ENCODE data around the gene GALNT13. TPM values are rescaled to one million over a fixed set of nuclear protein-coding genes. Genes with fewer than 3 reads are reported as not detected.

GALNT13 gene
- polyA plus RNA-seq, 2 of the 4 experiments (the other 2 are of a cell fraction): 12.1 to 15.6 TPM

- ATAC-seq: no peak
- 80% methylated on average over 2 of the region's 2 CpGs for WGBS (ENCODE audit: missing lambda C conversion rate)
- no peak for DNase-seq (ENCODE audit: low read depth in 1 of 2, low spot score in 1 of 2)
- Histone ChIP-seq H3K27ac (no peak overlapping the region), H3K9me3 (no peaks in the 10 kb centered on the region), H3K4me2 (no peak overlapping the region), H3K4me1 (peaks cover 9% of the 10 kb centered on the region; the same call in 1 of the 3 replicates), H3K4me3 (no peak overlapping the region)
- no peak for TF ChIP-seq BCL3 (IDR thresholded peaks at IDR 0.05)
- no peak for TF ChIP-seq HOXB13 (CRISPR knock-in tag; IDR thresholded peaks at IDR 0.05; ENCODE audit: low read depth)
- TF ChIP-seq POLR2AphosphoS2 (conservative IDR thresholded peaks at IDR 0.05; ENCODE audit: low read length): no peak
- no peak for TF ChIP-seq SREBF2 (IDR thresholded peaks at IDR 0.05)
- no peak for TF ChIP-seq EHF (CRISPR knock-in tag; IDR thresholded peaks at IDR 0.05)
- no peak for TF ChIP-seq BHLHE40 (IDR thresholded peaks at IDR 0.05; ENCODE audit: low read depth, low read length)
- no peak for TF ChIP-seq KDM1A (IDR thresholded peaks at IDR 0.05; ENCODE audit: low read depth)
- TF ChIP-seq ZFP36 (IDR thresholded peaks at IDR 0.05; ENCODE audit: borderline replicate concordance, partially characterized antibody): no peak
- TF ChIP-seq MAZ (IDR thresholded peaks at IDR 0.05; ENCODE audit: borderline replicate concordance, low read depth, low read length): no peak
- no peak for TF ChIP-seq SMC3 (IDR thresholded peaks at IDR 0.05)
- TF ChIP-seq RNF2 (IDR thresholded peaks at IDR 0.05; ENCODE audit: borderline replicate concordance, low read depth): no peak
- TF ChIP-seq TP53 (CRISPR knock-in tag; IDR thresholded peaks at IDR 0.05): no peak
- no peak for TF ChIP-seq RFX5 (IDR thresholded peaks at IDR 0.05)
- no peak for FAIRE-seq
- ChIA-PET POLR2A (no interaction called here), CTCF (no interaction called here)
These were observed 261.1 kb downstream of the GALNT13 start for GRCh38 chr2:154132827-154133226.

DNA sequence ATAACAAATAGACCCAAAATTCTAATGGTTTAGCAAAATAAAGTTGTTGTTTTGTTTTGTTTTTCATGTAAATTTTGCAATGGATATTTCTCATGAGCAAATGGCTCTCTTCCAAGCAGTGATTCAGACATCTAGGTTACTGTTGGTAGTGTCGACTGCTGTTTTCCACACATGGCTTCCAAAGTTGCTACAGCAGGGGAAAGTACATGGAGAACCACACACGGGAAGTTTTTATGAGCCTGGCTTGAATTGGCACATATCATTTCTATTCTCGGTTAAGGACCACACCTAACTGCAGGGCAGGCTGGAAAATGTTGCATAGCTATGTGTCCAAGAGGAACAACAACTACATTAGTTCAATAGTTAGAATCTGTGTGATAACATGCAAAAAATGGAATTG lies 262.1 kb downstream of the GALNT13 start:
- Histone ChIP-seq H3K4me3 (no peak overlapping the region), H3K9me3 (no peaks in the 10 kb centered on the region), H3K4me1 (peaks cover 11% of the 10 kb centered on the region; the same call in 1 of the 3 replicates), H3K27ac (peak overlapping the region in 1 of 2 experiments; percentile 49; a peak in 2 of 6 replicates), H3K4me2 (peak overlapping the region; percentile 17; the same call in 2 of the 3 replicates)
- DNase-seq (ENCODE audit: low read depth in 1 of 2, low spot score in 1 of 2): peak in 1 of 2 experiments; percentile 45
- 43% methylated on average over 3 of the region's 3 CpGs for WGBS (ENCODE audit: missing lambda C conversion rate)
- ChIA-PET CTCF (no interaction called here), POLR2A (no interaction called here)
- peak; percentile 32 to 54; a peak in 3 of 6 replicates for ATAC-seq
- no peak for FAIRE-seq
- TF ChIP-seq PBX3 (IDR thresholded peaks at IDR 0.05): no peak
- no peak for TF ChIP-seq FOSL2 (IDR thresholded peaks at IDR 0.05)
- no peak for TF ChIP-seq FOSL2 (CRISPR knock-in tag; IDR thresholded peaks at IDR 0.05)
- no peak for TF ChIP-seq CBX2 (IDR thresholded peaks at IDR 0.05; ENCODE audit: borderline replicate concordance, low read depth)
- TF ChIP-seq, protein P1, sequence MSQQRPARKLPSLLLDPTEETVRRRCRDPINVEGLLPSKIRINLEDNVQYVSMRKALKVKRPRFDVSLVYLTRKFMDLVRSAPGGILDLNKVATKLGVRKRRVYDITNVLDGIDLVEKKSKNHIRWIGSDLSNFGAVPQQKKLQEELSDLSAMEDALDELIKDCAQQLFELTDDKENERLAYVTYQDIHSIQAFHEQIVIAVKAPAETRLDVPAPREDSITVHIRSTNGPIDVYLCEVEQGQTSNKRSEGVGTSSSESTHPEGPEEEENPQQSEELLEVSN (IDR thresholded peaks at IDR 0.05; ENCODE audit: borderline replicate concordance, low read depth): no peak
- TF ChIP-seq ZFP36 (IDR thresholded peaks at IDR 0.05; ENCODE audit: borderline replicate concordance, partially characterized antibody): no peak
- TF ChIP-seq RNF2 (IDR thresholded peaks at IDR 0.05; ENCODE audit: borderline replicate concordance, low read depth): no peak
- no peak for TF ChIP-seq HOXA7 (CRISPR knock-in tag; IDR thresholded peaks at IDR 0.05)

DNA sequence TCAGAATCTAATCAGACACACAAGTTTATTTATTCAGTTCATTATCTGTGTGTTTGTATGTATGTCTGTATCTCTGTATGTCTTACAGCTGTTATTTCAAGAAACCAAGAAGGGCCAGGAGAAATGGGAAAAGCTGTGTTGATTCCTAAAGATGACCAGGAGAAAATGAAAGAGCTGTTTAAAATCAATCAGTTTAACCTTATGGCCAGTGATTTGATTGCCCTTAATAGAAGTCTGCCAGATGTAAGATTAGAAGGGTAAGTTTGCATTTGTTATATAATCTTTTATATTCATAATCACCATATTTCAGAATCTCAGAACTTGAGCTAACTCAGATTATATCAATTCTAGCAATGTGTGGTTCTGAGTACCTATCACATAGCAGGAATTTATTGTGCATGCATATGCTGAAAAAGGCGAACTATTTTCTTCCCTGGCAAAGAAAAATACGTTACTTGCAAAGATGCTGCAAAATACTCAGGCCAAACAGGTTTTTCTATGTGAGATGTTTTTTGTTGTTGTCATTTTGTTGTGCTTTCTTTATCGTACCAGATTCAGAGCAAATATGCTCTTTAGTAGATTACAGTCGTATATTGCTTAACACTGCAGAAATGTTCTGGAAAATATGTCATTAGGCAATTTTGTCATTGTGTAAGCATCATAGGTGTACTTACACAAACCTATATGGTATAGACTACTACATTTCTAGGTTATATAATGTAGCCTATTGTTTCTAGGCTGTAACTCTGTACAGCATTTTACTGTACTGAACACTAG lies 268.7 kb downstream of the GALNT13 start:
- DNase-seq (ENCODE audit: low read depth in 1 of 2, low spot score in 1 of 2): no peak
- whole genome bisulfite sequencing (ENCODE audit: missing lambda C conversion rate): 77% methylated on average over 4 of the region's 4 CpGs

More for the DNA sequence above, 268.7 kb downstream of the GALNT13 start:
- CTCF ChIA-PET: no interaction called here
- ATAC-seq (no peak), FAIRE-seq (no peak)
- no peaks in the 10 kb centered on the region for H3K9me3 ChIP-seq
- peaks cover 42% of the 10 kb centered on the region for H3K4me1 ChIP-seq
- POLR2A ChIA-PET: interaction anchor here (0.6 kb wide), 1 partner anchor 55 kb away, joined by 3 read pairs; no protein-coding TSS in a partner anchor
- TF ChIP-seq EP300 (IDR thresholded peaks at IDR 0.05) (no peak), MAFK (IDR thresholded peaks at IDR 0.05; ENCODE audit: partially characterized antibody) (peak; percentile 11), CEBPB (IDR thresholded peaks at IDR 0.05) (peak in 1 of 2 experiments; percentile 47; a peak in 2 of 4 replicates), MAZ (IDR thresholded peaks at IDR 0.05; ENCODE audit: borderline replicate concordance, low read depth, low read length) (no peak), HDAC2 (IDR thresholded peaks at IDR 0.05) (no peak)
- peak overlapping the region in 1 of 2 experiments; percentile 26; a peak in 2 of 6 replicates for H3K27ac ChIP-seq
- H3K4me2 ChIP-seq: peak overlapping the region; percentile 30
- no peak overlapping the region for H3K4me3 ChIP-seq
